Measurements from ENCODE around the gene LCE3D. TPM values are rescaled to one million over a fixed set of nuclear protein-coding genes. Genes with fewer than 3 reads are reported as not detected.
"Not testable (repeated sequence)": the region's sequence is repeated elsewhere in the genome, so short reads cannot be mapped to it uniquely, and the experiment has no call there.

The LCE3D gene
- total RNA-seq, 1 donor, result not detected

DNA sequence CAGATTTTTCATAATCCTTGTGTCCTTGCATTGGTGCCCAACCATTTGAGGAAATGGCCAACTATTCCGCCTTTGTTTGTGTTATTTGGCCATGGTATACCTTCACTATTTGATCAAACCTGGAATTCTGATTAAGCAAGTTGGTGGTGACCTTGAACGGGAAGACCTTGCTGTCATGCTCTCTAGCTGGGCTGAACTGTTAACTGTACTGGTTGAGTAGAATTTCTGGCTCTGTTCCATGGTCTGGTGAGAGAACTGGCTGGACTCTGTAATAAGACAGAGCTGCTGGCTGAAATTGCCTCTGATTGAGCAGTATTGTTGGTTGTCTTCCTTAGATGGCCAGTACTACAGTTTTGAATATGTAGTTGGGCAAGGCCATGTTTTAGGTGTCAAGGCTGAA lies 16.7 kb upstream of the LCE3D start:
- no peak overlapping the region for H3K4me3 ChIP-seq (ENCODE audit: low read depth, low read length)
- TF ChIP-seq, protein P1, sequence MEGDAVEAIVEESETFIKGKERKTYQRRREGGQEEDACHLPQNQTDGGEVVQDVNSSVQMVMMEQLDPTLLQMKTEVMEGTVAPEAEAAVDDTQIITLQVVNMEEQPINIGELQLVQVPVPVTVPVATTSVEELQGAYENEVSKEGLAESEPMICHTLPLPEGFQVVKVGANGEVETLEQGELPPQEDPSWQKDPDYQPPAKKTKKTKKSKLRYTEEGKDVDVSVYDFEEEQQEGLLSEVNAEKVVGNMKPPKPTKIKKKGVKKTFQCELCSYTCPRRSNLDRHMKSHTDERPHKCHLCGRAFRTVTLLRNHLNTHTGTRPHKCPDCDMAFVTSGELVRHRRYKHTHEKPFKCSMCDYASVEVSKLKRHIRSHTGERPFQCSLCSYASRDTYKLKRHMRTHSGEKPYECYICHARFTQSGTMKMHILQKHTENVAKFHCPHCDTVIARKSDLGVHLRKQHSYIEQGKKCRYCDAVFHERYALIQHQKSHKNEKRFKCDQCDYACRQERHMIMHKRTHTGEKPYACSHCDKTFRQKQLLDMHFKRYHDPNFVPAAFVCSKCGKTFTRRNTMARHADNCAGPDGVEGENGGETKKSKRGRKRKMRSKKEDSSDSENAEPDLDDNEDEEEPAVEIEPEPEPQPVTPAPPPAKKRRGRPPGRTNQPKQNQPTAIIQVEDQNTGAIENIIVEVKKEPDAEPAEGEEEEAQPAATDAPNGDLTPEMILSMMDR (IDR thresholded peaks at IDR 0.05; ENCODE audit: insufficient read depth, low read depth, low read length), result no peak
- no peak for DNase-seq (ENCODE audit: low read depth)

DNA sequence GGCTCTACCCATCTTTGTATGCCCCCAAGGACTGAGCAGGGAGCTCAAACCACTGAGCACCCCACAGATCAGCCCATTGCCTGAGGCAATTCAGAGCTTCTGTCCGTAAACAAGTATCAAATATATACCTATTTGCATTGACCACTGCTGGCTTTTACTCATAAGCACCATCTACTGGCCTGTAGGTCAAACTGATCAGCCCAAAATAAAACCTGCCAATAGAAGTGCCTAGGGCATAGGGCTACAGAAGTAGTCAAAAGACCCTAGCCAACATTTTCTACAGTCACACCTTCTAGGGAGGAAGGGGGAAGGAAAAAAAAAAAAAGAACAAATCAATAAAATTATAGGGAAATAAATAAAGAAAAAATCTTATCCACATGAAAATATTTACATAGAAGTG lies 5.3 kb upstream of the LCE3D start:
- no peak for DNase-seq (ENCODE audit: low read depth)
- TF ChIP-seq, protein P1 (IDR thresholded peaks at IDR 0.05; ENCODE audit: insufficient read depth, low read depth, low read length), result no peak
- no peak overlapping the region for H3K4me3 ChIP-seq (ENCODE audit: low read depth, low read length)

DNA sequence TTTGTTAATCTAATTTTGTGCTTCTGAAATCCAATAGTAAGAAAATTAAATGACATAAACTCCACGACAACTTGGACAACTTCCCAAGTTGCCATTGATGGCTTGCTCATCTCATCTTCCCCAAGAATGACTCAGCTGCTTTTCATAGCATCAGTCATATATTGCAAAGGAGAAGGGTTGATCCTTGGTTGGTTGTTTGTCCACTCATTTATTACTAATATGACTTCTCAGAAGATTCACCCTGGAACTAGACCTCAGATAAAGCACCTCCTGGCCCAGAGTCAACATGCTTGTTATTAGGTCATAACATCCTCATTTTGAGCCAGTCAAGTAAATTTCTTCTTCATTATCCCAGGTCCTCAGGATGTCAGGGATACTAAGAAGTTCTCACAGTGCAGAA lies 2.3 kb upstream of the LCE3D start:
- H3K4me3 ChIP-seq (ENCODE audit: low read depth, low read length), result no peak overlapping the region
- TF ChIP-seq, protein P1 (IDR thresholded peaks at IDR 0.05; ENCODE audit: insufficient read depth, low read depth, low read length), result no peak
- no peak for DNase-seq (ENCODE audit: low read depth)

DNA sequence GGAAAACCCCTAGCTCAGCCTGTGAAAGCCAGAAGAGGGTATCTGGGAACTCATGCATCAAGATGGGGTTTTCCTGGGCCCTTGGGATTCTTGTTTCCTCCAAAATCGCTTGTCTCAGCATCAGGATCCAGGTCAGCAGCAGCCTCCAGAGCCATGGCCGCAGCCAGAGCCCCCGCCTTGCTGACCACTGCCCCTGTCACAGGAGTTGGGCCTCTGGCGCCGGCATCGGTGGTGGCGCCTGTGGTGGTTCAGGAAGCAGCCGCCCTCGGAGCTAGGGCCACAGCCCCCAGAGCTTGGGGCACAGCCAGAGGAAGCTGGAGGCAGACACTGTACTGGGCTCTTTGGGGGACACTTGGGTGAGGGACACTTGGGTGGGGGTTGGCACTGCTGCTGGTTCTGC lies 790 bp downstream of the LCE3D start:
- H3K4me3 ChIP-seq (ENCODE audit: low read depth, low read length); DNase-seq (ENCODE audit: low read depth): not testable (repeated sequence)

DNA sequence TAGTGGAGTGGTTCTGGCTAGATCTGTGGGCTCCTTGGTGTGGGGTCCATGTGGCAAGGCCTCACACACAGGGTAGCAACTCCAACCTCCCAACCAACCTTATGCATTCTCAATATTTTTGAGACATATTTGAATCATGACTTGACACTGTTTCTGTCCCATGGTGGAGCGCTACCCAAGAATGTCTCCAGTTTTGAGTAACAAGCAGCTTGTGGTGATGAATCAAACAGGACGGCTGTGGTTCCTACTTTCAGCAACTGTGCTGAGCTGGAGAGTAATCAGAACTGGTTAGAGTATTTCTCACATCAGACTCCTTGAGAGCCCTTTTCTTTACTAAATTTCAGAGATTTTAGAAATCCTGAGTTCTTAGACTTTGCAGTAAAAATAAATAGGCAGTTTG lies 3.1 kb downstream of the LCE3D start:
- no peak for DNase-seq (ENCODE audit: low read depth)
- H3K4me3 ChIP-seq (ENCODE audit: low read depth, low read length), result no peak overlapping the region
- TF ChIP-seq, protein P1 (IDR thresholded peaks at IDR 0.05; ENCODE audit: insufficient read depth, low read depth, low read length), result no peak

DNA sequence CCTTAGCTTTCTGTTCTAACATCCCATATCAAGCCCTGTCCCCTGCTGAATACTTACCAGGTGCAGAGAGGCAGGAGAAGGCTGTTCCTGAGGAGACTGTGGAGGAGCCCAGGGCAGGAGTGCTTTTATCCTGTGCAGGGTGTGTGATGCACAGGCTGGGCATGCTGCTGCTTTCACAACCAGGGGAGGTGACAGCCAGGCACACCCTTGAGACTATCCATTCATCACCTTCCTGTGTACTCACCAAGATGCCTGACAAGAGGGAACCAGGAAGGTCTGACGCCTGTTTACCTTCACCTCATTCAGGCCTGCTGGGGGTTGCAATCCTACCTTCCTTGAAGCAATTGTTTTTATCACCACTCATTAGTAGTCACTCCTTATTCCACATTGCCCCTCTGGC lies 13.6 kb downstream of the LCE3D start, which contains the start of gene LCE3E:
Gene LCE3E (minus strand): TSS at position 100 of the 400 bp plus-strand sequence. CDS start 572 bp downstream, outside the sequence.
- TF ChIP-seq, protein P1 (IDR thresholded peaks at IDR 0.05; ENCODE audit: insufficient read depth, low read depth, low read length), result no peak
- no peak for DNase-seq (ENCODE audit: low read depth)
- no peak within 1 kb of the TSS for H3K4me3 ChIP-seq (ENCODE audit: low read depth, low read length)

DNA sequence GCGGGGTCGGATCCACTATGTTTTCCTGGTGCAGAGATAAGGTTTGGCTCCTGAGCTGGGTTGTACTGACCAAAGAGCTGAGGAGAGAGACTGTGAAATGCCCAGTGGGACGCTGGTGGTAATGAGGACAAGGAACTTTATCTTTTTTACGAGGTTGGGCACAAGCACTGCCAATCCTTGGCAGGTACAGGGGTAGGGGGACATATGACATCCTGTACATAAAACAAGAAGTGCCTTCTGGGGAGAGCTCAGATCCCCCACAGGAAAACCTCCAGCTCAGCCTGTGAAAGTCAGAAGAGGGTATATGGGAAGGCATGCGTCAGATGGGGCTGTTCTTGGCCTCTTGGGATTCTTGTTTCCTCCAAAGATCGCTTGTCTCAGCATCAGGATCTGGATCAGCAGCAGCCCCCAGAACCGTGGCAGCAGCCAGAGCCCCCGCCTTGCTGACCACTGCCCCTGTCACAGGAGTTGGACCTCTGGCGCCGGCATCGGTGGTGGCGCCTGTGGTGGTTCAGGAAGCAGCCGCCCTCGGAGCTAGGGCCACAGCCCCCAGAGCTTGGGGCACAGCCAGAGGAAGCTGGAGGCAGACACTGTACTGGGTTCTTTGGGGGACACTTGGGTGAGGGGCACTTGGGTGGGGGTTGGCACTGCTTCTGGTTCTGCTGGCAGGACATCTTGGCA lies 14.6 kb downstream of the LCE3D start:
- no peak for DNase-seq (ENCODE audit: low read depth)

More for the DNA sequence above, 14.6 kb downstream of the LCE3D start:
- TF ChIP-seq, protein P1 (IDR thresholded peaks at IDR 0.05; ENCODE audit: insufficient read depth, low read depth, low read length), result no peak
- H3K4me3 ChIP-seq (ENCODE audit: low read depth, low read length), result no peak overlapping the region

All from fibroblast of villous mesenchyme (primary cell).